ENCODE results near the gene DSTN.
"Not testable (repeated sequence)": the region's sequence is repeated elsewhere in the genome, so short reads cannot be mapped to it uniquely, and the experiment has no call there.

Gene DSTN

GRCh38 chr20:17651760-17652388 is 82.0 kb downstream of the DSTN start:
- DNase-seq (ENCODE audit: low spot score): peak; percentile 54

GRCh38 chr20:17652411-17652810 is 82.5 kb downstream of the DSTN start:
- no peak for DNase-seq (ENCODE audit: low spot score)

DNA sequence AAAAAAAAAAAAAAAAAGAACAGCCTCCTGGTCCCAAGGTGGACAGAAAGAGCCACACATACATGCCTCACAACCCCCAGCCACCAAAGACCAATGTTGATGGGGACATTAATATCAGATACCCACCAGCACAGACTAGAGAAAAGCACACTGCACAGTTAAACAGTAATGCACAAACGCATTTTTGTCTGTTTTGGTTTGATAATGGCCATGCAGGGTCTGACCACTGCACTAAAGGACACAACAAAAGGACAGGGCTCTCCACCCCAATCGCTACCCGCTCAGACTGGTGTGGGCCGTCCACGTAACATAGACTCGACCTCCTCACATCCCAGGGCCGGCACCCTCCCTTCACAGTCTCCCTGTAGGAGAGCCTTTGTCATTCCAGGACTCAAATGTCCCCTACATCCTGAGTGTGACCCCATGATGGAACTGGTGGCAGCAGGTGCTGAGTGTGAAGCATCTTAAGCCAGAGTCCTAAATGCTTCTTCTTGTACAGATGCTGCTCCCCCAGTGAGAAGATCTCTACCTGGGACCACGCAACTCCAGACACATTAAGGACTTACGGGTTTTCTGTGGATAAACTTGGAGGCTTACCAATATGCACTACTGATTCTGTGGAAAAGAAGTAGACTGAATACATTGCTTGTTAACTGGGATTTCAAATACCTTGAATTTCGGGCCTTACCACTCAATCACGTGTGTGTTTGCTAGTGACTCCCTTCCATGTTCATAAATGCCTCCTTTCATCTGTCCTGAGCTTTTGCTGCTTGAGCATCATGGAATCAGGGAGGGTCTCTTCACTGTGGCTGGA is 84.2 kb downstream of the DSTN start:
- peak; percentile 10 for DNase-seq (ENCODE audit: low spot score)

- DNase-seq (ENCODE audit: low spot score): peak; percentile 46
Measured at GRCh38 chr20:17654649-17655285, 84.9 kb downstream of the DSTN start.

- no peak for DNase-seq (ENCODE audit: low spot score)
Measured at GRCh38 chr20:17655286-17655651, 85.4 kb downstream of the DSTN start.

DNA sequence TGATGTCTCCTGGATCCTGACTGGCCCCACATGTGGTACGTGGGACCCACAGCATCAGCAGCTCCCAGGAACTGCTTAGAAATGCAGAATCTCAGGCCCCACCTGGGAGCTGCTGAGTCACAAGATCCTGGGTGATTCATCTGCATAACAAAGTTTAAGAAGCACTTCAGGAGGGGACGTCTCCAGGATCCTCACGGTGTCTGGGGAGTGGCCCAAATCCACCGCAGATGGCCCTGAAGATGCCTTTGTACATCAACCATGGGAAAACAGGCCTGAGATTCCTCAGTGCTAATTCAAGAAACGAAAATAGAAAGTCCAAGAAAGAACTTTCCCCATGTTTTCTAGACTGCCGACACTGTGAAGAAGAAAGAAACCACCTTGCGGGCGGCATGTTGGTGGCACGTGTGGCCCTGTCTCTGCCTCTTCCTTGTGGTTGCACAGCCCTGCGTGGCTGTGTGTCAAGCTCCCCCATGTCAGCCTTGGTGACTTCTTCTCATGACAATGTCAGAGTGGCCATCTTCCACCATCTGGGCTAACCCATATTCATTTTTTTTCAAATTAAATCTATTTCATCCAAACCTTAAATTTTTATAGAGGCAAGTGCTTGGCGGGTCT is 86.1 kb downstream of the DSTN start:
- DNase-seq (ENCODE audit: low spot score): no peak

DNA sequence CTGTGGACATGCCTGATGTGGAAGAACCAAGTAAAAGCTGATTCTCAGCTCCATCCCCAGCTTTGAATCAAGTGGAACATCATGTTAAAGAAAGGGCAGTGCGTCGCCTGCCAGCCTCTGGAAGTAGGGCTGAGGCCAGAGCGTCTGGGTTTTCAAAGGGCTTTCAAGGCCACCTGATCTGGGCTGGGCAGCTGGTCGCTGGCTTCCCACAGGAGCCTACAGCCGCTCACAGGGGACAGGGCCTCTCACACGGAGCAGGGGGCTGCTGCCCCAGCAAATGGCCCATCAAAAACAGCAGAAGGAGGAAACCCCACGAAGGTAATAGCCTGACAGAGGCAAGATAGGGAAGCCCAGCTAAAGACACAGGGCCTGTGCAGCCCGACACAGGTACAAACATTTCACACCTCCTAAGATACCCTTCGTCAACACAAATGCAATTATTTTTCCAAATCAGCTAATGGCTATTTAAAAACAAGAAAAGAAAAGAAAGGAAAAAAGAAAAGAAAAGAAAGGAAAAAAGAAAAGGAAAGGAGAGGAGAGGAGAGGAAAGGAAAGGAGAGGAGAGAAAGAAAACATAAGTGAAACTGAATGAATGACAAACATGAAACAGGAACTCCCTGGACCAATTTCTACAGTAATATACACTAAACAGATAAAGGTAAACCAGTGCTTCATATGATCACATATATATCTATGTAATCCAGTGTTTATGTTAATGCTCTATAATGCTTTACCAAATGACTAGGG is 87.4 kb downstream of the DSTN start:
- no peak for DNase-seq (ENCODE audit: low spot score)

GRCh38 chr20:17657898-17658647 is 88.2 kb downstream of the DSTN start:
- no peak for DNase-seq (ENCODE audit: low spot score)

DNA sequence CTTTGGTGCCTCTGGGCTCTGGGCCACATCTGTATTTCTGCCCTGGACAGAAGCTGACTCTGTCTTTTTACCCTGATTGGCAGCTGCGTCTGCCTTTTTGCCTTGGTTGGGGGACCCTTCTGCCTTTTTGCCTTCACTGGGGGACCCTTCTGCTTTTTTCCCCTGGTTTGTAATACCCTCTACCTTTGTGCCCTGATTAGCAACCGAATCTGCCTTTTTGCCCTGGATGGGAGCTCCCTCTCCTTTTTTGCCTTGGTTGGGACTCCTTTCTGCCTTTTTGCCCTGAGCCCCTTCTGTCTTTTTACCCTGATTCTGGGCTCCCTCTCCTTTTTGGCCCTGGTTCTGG is 88.7 kb downstream of the DSTN start:
- DNase-seq (ENCODE audit: low spot score): no peak

GRCh38 chr20:17659344-17659743 is 89.5 kb downstream of the DSTN start:
- DNase-seq (ENCODE audit: low spot score): not testable (repeated sequence)

Measured in HuH-7.5 (cell line).